Gastrocnemius medialis (tissue), 4 donors: Measurements from ENCODE around the gene WDR86.

Experiments
- CTCF ChIP-seq, 5 experiments: fragments of 450-650 bp in 3 of 5; fragments of 200-600 bp in 2 of 5; sonication (generic) in 2 of 5; IDR thresholded peaks in 4 of 5; conservative IDR thresholded peaks in 1 of 5; 1 replicate in 4 of 5; 2 replicates in 1 of 5; pipeline ENCODE4 v1.5.1; 2016 to 2019; ENCODE audit warnings: antibody characterized with exemption in 5 of 5, mild to moderate bottlenecking in 3 of 5, moderate library complexity in 3 of 5
- POLR2A ChIP-seq, 2 donors: fragments of 450-650 bp; IDR thresholded peaks; one replicate each; pipeline ENCODE4 v1.6.1; 2017; ENCODE audit warnings: antibody characterized with exemption in 2 of 2, mild to moderate bottlenecking in 2 of 2, moderate library complexity in 2 of 2

- TF ChIP-seq CTCF (IDR thresholded peaks at IDR 0.05 in 4 of 5, conservative IDR thresholded peaks at IDR 0.05 in 1 of 5) (no peak), POLR2A (IDR thresholded peaks at IDR 0.05) (no peak)
Observed at GRCh38 chr7:151409667-151410404, at the start of gene WDR86.
